CD14-positive monocyte (primary cell): ENCODE measurements around the gene ATP8A1. TPM values are rescaled to one million over a fixed set of nuclear protein-coding genes. Genes with fewer than 3 reads are reported as not detected.

Experiments used
- DNase-seq, 3 donors: peaks; one replicate each; pipeline ENCODE4 v3.0.0-alpha.2; 2011 to 2022
- H2AFZ ChIP-seq: 2 replicates; pipeline ENCODE4 v1.6.0; 2012; ENCODE audit warnings: mild to moderate bottlenecking, low read depth, low read length, inconsistent platforms; ENCODE audit not compliant: insufficient read depth, poor library complexity, severe bottlenecking
- H3K27ac ChIP-seq, 2 donors: 1 replicate in 1 of 2; 2 replicates in 1 of 2; pipeline ENCODE4 v1.5.1; 2012 to 2013; ENCODE audit warnings: low read length in 2 of 2, control low read depth in 1 of 2, inconsistent platforms in 1 of 2, low read depth in 1 of 2, mild to moderate bottlenecking in 1 of 2
- H3K27me3 ChIP-seq, 2 donors: one replicate each; pipeline versions ENCODE4 v1.6.0 to v1.6.1; 2011 to 2013; ENCODE audit warnings: low read length in 2 of 2; ENCODE audit not compliant: control insufficient read depth in 2 of 2, insufficient read depth in 2 of 2
- H3K36me3 ChIP-seq, 2 donors: replicated peaks in 1 of 2; 1 replicate in 1 of 2; 2 replicates in 1 of 2; pipeline versions ENCODE4 v1.5.1 to v1.6.1; 2012 to 2013; ENCODE audit warnings: low read length in 2 of 2, control low read depth in 1 of 2, inconsistent platforms in 1 of 2, mild to moderate bottlenecking in 1 of 2; ENCODE audit not compliant: insufficient read depth in 2 of 2, control insufficient read depth in 1 of 2
- H3K4me1 ChIP-seq, 2 donors: 1 replicate in 1 of 2; 2 replicates in 1 of 2; pipeline versions ENCODE4 v1.5.1 to v1.6.1; 2012 to 2013; ENCODE audit warnings: low read length in 2 of 2, control low read depth in 1 of 2, inconsistent platforms in 1 of 2, mild to moderate bottlenecking in 1 of 2, moderate library complexity in 1 of 2; ENCODE audit not compliant: insufficient read depth in 2 of 2, control insufficient read depth in 1 of 2
- H3K4me2 ChIP-seq: replicated peaks from 2 replicates; pipeline ENCODE3; 2012; ENCODE audit warnings: low read length, moderate library complexity, mild to moderate bottlenecking; ENCODE audit not compliant: poor library complexity, severe bottlenecking; ENCODE audit errors: extremely low read depth
- H3K4me3 ChIP-seq, 3 experiments: fragments of 200-600 bp in 1 of 3; sonication (generic) in 1 of 3; replicated peaks in 1 of 3; 1 replicate in 2 of 3; 2 replicates in 1 of 3; pipeline ENCODE4 v1.5.1; 2011 to 2013; ENCODE audit warnings: low read length in 3 of 3, mild to moderate bottlenecking in 3 of 3, control low read depth in 2 of 3, low read depth in 2 of 3, inconsistent platforms in 1 of 3, moderate library complexity in 1 of 3
- H3K79me2 ChIP-seq: 2 replicates; pipeline ENCODE4 v1.6.0; 2012; ENCODE audit warnings: mild to moderate bottlenecking, control low read depth, inconsistent platforms, low read length, moderate library complexity; ENCODE audit not compliant: insufficient read depth
- H3K9ac ChIP-seq: 2 replicates; pipeline ENCODE4 v1.6.0; 2017; ENCODE audit warnings: low read length, mild to moderate bottlenecking; ENCODE audit not compliant: insufficient read depth, poor library complexity, severe bottlenecking
- H3K9me3 ChIP-seq, 2 donors: replicated peaks in 1 of 2; 1 replicate in 1 of 2; 2 replicates in 1 of 2; pipeline versions ENCODE4 v1.5.1 to v1.6.1; 2012 to 2013; ENCODE audit warnings: low read length in 2 of 2, control low read depth in 1 of 2; ENCODE audit not compliant: control insufficient read depth in 1 of 2, insufficient read depth in 1 of 2
- H4K20me1 ChIP-seq: 2 replicates; pipeline ENCODE4 v1.6.0; 2012; ENCODE audit warnings: mild to moderate bottlenecking, low read length, control low read depth, moderate library complexity; ENCODE audit not compliant: insufficient read depth
- H3K27ac Mint-ChIP-seq, 7 donors: one replicate each; pipeline ENCODE4 v1.8.0; 2020; ENCODE audit warnings: mild to moderate bottlenecking in 7 of 7, mixed read lengths in 7 of 7, moderate library complexity in 6 of 7, inconsistent platforms in 2 of 7
- H3K27me3 Mint-ChIP-seq, 3 donors: one replicate each; pipeline ENCODE4 v1.8.0; 2021 to 2022; ENCODE audit warnings: low read depth in 3 of 3, mild to moderate bottlenecking in 3 of 3, mixed read lengths in 3 of 3, moderate library complexity in 3 of 3, inconsistent platforms in 1 of 3
- H3K36me3 Mint-ChIP-seq, 2 donors: one replicate each; pipeline ENCODE4 v1.8.0; 2020; ENCODE audit warnings: mixed read lengths in 2 of 2, inconsistent platforms in 1 of 2, mild to moderate bottlenecking in 1 of 2
- H3K4me1 Mint-ChIP-seq: one replicate; pipeline ENCODE4 v1.8.0; 2020; ENCODE audit warnings: mild to moderate bottlenecking, mixed read lengths
- H3K4me3 Mint-ChIP-seq, 2 donors: one replicate each; pipeline ENCODE4 v1.8.0; 2020; ENCODE audit warnings: mild to moderate bottlenecking in 2 of 2, mixed read lengths in 2 of 2, moderate library complexity in 1 of 2
- H3K9me3 Mint-ChIP-seq, 7 donors: one replicate each; pipeline ENCODE4 v1.8.0; 2020 to 2022; ENCODE audit warnings: mixed read lengths in 7 of 7, mild to moderate bottlenecking in 6 of 7, moderate library complexity in 6 of 7, inconsistent platforms in 2 of 7
- WGBS: methylation state at CpG from one replicate; pipeline ENCODE4 v1.1.5; 2013; ENCODE audit warnings: missing lambda C conversion rate; ENCODE audit not compliant: insufficient coverage; 5-methylcytosine and 5-hydroxymethylcytosine counted together
- intact Hi-C, 2 donors: fragments of 100-400 bp; cut with micrococcal nuclease; formaldehyde crosslinking; loops; one replicate each; pipeline versions ENCODE4 v1.15.0 to v1.15.1; 2023
- polyA plus RNA-seq, 3 donors: library from polyadenylated mRNA; depleted of rRNA in 1 of 3; unstranded in 2 of 3; stranded (reverse) in 1 of 3; fragments of 300-500 nt in 2 of 3; fragments of >200 nt in 1 of 3; fragmentation: Illumina TruSeq in 2 of 3; gene quantifications; 1 replicate in 2 of 3; 2 replicates in 1 of 3; pipeline ENCODE4 v1.2.3, GENCODE V29; 2012 to 2021
- TF ChIP-seq, protein P1 (sequence below): fragments of 200-600 bp; IDR thresholded peaks from one replicate; pipeline ENCODE4 v1.8.0; 2022; ENCODE audit warnings: antibody characterized with exemption, mild to moderate bottlenecking

ATP8A1 gene
- polyA plus RNA-seq, 3 donors = 2.2 to 10.8 (median 3.2) TPM

DNA sequence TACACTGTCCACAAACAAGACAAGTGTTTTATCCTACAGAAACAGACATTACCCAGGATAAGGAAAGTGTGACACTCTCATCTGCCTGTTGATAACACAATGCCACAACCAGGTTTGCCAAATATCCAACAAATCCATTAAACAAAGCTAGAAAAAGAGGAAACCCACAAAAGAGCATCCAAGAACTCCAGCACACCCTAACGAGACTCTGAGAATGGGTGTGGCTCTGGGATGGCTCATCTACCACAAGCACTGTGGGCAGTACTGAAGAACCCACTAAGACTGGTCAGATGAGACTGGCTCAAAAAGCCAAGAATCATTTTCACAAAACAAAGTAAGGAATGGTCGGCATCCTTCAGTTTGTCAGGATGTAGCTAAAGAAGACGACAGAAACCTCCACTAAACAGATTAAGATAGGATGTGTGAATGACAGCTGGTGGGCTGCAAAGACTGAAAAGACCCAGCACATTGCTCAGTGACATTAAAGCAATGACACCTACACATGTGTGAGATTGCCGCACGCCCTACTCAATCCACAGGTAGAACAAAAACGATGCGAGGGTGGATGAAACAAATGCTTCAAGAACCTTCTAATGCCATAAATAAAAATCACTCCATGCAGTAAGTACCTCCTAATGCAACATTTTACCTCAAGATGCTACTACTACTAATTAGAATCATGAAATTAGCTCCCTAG is 14.7 kb downstream of the ATP8A1 start:
- no peak overlapping the region for H2AFZ ChIP-seq
- no peak overlapping the region for H3K4me2 ChIP-seq
- no peak for DNase-seq
- H3K27ac ChIP-seq = no peak overlapping the region
- Mint-ChIP-seq H3K27me3 (peaks cover 0 to 2% (median 0%) of the 10 kb centered on the region in 3 donors), H3K4me1 (peaks cover 28% of the 10 kb centered on the region), H3K27ac (no peak overlapping the region), H3K4me3 (no peak overlapping the region), H3K9me3 (no peaks in the 10 kb centered on the region), H3K36me3 (no peaks in the 10 kb centered on the region)
- no peaks in the 10 kb centered on the region for H3K36me3 ChIP-seq
- H3K27me3 ChIP-seq = no peaks in the 10 kb centered on the region
- no peaks in the 10 kb centered on the region for H3K9me3 ChIP-seq
- H3K79me2 ChIP-seq = peaks cover 25% of the 10 kb centered on the region
- 100% methylated on average over 4 of the region's 7 CpGs for WGBS
- peaks cover 11% of the 10 kb centered on the region for H4K20me1 ChIP-seq
- TF ChIP-seq, protein P1, sequence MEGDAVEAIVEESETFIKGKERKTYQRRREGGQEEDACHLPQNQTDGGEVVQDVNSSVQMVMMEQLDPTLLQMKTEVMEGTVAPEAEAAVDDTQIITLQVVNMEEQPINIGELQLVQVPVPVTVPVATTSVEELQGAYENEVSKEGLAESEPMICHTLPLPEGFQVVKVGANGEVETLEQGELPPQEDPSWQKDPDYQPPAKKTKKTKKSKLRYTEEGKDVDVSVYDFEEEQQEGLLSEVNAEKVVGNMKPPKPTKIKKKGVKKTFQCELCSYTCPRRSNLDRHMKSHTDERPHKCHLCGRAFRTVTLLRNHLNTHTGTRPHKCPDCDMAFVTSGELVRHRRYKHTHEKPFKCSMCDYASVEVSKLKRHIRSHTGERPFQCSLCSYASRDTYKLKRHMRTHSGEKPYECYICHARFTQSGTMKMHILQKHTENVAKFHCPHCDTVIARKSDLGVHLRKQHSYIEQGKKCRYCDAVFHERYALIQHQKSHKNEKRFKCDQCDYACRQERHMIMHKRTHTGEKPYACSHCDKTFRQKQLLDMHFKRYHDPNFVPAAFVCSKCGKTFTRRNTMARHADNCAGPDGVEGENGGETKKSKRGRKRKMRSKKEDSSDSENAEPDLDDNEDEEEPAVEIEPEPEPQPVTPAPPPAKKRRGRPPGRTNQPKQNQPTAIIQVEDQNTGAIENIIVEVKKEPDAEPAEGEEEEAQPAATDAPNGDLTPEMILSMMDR = no peak
- no peak overlapping the region for H3K4me3 ChIP-seq
- no peak overlapping the region for H3K9ac ChIP-seq
- intact Hi-C loops = no loop called here
- H3K4me1 ChIP-seq = no peaks in the 10 kb centered on the region

DNA sequence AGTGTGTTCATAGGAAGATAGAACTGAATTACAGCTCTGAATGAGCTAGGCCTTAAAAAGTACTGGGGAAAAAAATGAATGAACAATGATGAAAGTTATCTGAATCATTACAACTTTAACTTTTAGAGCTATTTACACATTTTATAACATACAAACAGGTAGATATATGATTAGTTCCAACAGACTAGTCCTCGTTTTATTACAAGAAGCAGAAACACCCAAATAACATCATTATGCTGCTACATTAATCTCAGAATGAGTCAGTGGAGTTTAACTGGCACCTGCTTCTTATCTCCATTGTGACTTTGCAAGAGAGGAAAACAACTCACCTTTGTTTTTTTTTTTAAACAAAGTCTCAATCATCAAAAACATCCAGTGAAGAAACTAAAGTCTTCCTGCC is 15.2 kb downstream of the ATP8A1 start:
- Mint-ChIP-seq H3K27ac (no peak overlapping the region), H3K36me3 (no peaks in the 10 kb centered on the region), H3K27me3 (peaks cover 0 to 2% (median 0%) of the 10 kb centered on the region in 3 donors), H3K4me1 (peaks cover 34% of the 10 kb centered on the region), H3K4me3 (no peak overlapping the region), H3K9me3 (no peaks in the 10 kb centered on the region)
- Histone ChIP-seq H3K4me3 (no peak overlapping the region), H3K4me1 (peaks cover 0 to 5% of the 10 kb centered on the region in 2 donors), H3K4me2 (no peak overlapping the region), H3K79me2 (peaks cover 25% of the 10 kb centered on the region), H3K27me3 (no peaks in the 10 kb centered on the region), H4K20me1 (peaks cover 17% of the 10 kb centered on the region), H3K27ac (no peak overlapping the region), H3K9ac (no peak overlapping the region), H3K36me3 (no peaks in the 10 kb centered on the region), H3K9me3 (no peaks in the 10 kb centered on the region), H2AFZ (no peak overlapping the region)
- WGBS = no CpG with 5 or more reads among the region's 1 CpG
- TF ChIP-seq, protein P1 = no peak
- no peak for DNase-seq
- intact Hi-C loops = no loop called here
